T-helper 1 cell (primary cell): ENCODE data around the gene SHISAL1.

ENCODE experiments used
- DNase-seq, 5 donors: peaks; one replicate each; pipeline ENCODE4 v3.0.0-alpha.2; 2012 to 2020

The SHISAL1 gene

GRCh38 chr22:44225091-44225689, 87.6 kb downstream of the SHISAL1 start:
- no peak for DNase-seq

- DNase-seq: no peak
These were observed 88.6 kb downstream of the SHISAL1 start for GRCh38 chr22:44224166-44224565.

- no peak for DNase-seq
These were observed 90.9 kb downstream of the SHISAL1 start for GRCh38 chr22:44221710-44222475.

GRCh38 chr22:44220727-44221680, 91.7 kb downstream of the SHISAL1 start:
- DNase-seq: no peak

GRCh38 chr22:44219101-44219870, 93.5 kb downstream of the SHISAL1 start:
- no peak for DNase-seq

GRCh38 chr22:44218071-44218470, 94.7 kb downstream of the SHISAL1 start:
- DNase-seq: no peak

- DNase-seq: no peak
These were observed 95.4 kb downstream of the SHISAL1 start for GRCh38 chr22:44217346-44217745.

- no peak for DNase-seq
These were observed 97.5 kb downstream of the SHISAL1 start for GRCh38 chr22:44215287-44215686.

- no peak for DNase-seq
These were observed 98.0 kb downstream of the SHISAL1 start for GRCh38 chr22:44214764-44215163.

- no peak for DNase-seq
These were observed 98.6 kb downstream of the SHISAL1 start for GRCh38 chr22:44214187-44214586.

- DNase-seq: no peak
These were observed 99.2 kb downstream of the SHISAL1 start for GRCh38 chr22:44213489-44214043.

GRCh38 chr22:44212936-44213335, 99.8 kb downstream of the SHISAL1 start:
- no peak for DNase-seq

GRCh38 chr22:44211946-44212930, 100.5 kb downstream of the SHISAL1 start:
- no peak for DNase-seq

- no peak for DNase-seq
These were observed 101.3 kb downstream of the SHISAL1 start for GRCh38 chr22:44211256-44211945.

- no peak for DNase-seq
These were observed 102.0 kb downstream of the SHISAL1 start for GRCh38 chr22:44210722-44211121.

- DNase-seq: no peak
These were observed 103.4 kb downstream of the SHISAL1 start for GRCh38 chr22:44209343-44209742.

GRCh38 chr22:44207981-44208317, 104.8 kb downstream of the SHISAL1 start:
- DNase-seq: no peak

GRCh38 chr22:44207173-44207980, 105.4 kb downstream of the SHISAL1 start:
- DNase-seq: no peak

- no peak for DNase-seq
These were observed 106.1 kb downstream of the SHISAL1 start for GRCh38 chr22:44206696-44207095.

GRCh38 chr22:44206330-44206645, 106.5 kb downstream of the SHISAL1 start:
- no peak for DNase-seq
